ENCODE data around the gene CRK. TPM values are rescaled to one million over a fixed set of nuclear protein-coding genes. Genes with fewer than 3 reads are reported as not detected.

CRK gene
- 88.1 to 108 TPM (median 99.7 TPM) in 5 replicates for total RNA-seq (2022; extraction: Qiagen RNA extraction)

DNA sequence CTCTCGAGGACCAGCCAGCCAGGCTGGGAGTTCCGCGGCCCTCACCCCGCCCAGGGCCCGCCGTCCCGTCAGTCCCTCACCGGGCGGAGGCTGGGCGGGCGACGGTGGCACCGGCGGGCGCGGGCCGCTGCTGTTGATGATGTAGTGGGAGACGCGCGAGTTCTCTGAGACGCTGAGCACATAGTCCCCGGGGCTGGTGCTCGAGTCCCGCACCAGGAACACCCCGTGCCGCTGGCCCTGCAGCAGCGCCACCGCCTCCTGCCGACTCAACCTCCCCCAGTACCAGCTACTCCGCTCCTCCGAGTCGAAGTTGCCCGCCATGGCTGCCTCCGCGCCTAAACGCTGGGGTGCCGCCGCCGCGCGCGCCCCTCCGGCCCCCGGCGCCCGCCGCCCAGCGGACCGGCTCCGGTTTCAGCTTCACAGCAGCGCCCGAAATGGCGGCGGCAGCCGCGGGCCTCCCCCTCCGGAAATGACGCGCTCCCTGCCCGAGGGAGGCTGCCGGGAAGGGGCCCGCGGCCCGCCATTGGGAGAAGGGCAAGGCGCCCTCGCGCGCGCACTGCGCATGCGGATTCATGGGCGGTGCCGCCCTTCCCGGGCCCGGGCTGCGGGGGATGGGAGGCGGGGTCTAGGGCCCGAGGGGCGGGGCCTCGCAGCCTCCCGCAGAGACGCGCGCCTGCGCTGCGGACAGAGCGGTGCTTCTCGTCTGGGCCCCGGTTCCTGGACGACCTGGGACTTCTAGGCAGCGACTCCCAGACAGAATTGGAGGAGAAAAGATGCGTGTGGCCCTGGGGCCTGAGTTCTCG is at the start of gene CRK:
Gene CRK, minus strand, starts transcription at position 436 of the 803 bp plus-strand sequence. Its CDS starts 115 bp downstream, at position 321.

DNA sequence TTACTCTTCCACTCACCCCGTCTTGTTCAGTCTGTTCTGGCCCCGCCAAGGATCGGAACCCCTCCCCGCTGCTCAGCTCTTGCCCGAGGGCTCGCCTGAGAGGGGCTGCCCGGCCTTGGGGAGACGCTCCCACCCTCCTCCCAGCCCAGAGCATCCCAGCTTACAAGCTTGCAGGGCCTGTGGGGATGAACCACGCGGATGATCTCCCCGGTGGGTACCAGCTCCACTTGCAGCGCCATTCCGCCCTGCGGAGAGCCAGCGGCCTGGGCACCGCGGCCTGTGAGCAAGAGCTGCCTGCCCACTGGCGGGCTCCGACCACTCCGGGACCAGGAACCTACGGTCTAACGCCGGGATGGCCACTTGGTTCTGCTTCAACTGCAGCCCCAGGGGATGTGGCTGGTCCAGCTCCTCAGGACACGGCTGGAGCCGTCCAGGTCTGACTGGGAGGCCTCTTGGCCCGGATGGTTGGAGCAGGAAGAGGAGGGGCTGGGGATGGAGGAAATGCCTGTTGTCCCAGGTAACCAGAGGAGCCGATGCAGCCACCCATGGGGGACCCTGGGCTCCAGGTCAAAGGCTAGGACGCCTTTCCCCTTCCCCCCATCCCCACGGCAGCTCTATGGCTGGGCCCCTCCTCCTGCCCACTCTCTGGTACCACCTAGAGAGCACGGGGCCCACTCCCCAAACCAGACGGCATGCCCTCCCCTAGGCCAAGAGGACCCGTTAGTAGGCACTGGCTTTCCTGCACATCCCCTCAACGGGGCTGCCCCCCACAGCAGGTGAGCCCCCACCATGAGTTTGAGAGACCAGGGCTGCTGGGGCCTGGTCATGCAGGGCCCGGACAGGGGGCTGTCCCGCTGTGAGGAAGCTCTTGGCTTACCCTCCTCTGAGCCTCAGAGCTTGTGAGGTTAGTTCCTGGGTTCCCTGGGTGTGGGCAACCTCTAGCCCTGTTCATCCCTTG is 36.5 kb upstream of the CRK start, which contains the start of gene MYO1C:
Gene MYO1C, minus strand, starts transcription at position 438 of the 958 bp plus-strand sequence. Its CDS starts 199 bp downstream, at position 239.

DNA sequence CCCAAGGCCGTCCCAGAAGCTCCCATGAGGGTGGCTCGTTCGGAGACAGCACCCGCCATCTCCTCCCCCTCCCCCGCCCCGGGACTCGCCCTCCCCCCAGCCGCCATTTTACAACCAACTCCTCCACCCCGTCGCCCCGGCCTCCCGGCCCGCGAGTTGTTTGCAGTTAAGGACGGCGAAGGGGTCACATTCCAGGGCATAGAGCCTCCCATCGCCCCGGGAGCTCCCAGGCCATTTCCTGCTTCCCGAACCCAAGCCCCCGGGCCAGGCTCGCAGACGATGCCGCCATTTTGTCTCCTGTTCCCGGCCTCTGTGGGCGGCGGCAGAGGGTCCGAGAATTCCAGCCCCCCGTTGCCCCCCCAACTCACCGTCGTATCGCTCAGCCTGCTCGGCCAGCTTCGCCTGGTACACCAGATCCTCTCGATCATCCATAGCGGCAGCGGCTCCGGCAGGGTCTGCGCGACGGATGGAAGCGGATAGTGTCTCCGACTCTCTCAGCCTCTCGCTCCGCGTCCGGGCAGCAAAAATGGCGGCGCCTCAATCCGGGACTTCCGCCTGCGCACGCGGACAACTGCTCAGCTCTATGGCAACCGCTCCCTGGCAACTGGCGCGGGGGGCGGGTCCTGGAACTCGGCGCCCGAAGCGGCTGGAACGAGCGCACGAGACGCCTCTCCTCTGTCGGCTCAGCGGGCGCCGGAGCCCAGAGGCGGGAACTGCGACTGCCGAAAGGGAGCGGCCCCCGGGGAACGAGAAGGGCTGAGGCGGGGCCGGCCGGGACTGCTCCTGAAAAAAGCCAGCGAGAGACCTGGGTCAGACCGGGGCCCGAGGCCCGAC is 56.1 kb downstream of the CRK start, which contains the start of gene YWHAE:
Gene YWHAE, minus strand, starts transcription at position 544 of the 834 bp plus-strand sequence. Its CDS starts 112 bp downstream, at position 432.

Other genes starting within 250 kb of the CRK start
- not detected in 5 replicates for gene BHLHA9, start 185.8 kb downstream of the CRK start, total RNA-seq (2022; extraction: Qiagen RNA extraction)
- gene TRARG1, start 176.6 kb downstream of the CRK start, total RNA-seq (2022; extraction: Qiagen RNA extraction) = not detected in 5 replicates
- gene YWHAE, start 56.0 kb downstream of the CRK start, total RNA-seq (2022; extraction: Qiagen RNA extraction) = 632 to 1,159 TPM (median 671 TPM) in 5 replicates
- gene MYO1C, start 36.5 kb upstream of the CRK start, total RNA-seq (2022; extraction: Qiagen RNA extraction) = 96.3 to 150 TPM (median 146 TPM) in 5 replicates
- 24.1 to 28.0 TPM (median 26.6 TPM) in 5 replicates for gene INPP5K, start 60.4 kb upstream of the CRK start, total RNA-seq (2022; extraction: Qiagen RNA extraction)
- gene PITPNA, start 106.6 kb upstream of the CRK start, total RNA-seq (2022; extraction: Qiagen RNA extraction) = 68.4 to 80.3 TPM (median 74.6 TPM) in 5 replicates
- 4.1 to 6.5 TPM (median 5.4 TPM) in 5 replicates for gene SLC43A2, start 172.6 kb upstream of the CRK start, total RNA-seq (2022; extraction: Qiagen RNA extraction)
- 0.14 to 0.29 TPM (median 0.21 TPM) in 5 replicates for gene SCARF1, start 189.5 kb upstream of the CRK start, total RNA-seq (2022; extraction: Qiagen RNA extraction)
- gene RILP, start 193.6 kb upstream of the CRK start, total RNA-seq (2022; extraction: Qiagen RNA extraction) = 12.3 to 16.3 TPM (median 15.4 TPM) in 5 replicates
- 255 to 267 TPM (median 262 TPM) in 5 replicates for gene PRPF8, start 228.6 kb upstream of the CRK start, total RNA-seq (2022; extraction: Qiagen RNA extraction)